KMS-11 (cell line): Measurements from ENCODE around the gene TCF7.

ENCODE experiments used
- H2AFZ ChIP-seq: fragments of 200-600 bp; sonication (generic); 2 replicates; pipeline ENCODE4 v1.6.1; 2016; ENCODE audit warnings: antibody characterized with exemption, mixed run types, low read depth
- H3K27ac ChIP-seq: fragments of 200-600 bp; sonication (generic); 2 replicates; pipeline ENCODE4 v1.6.1; 2016; ENCODE audit warnings: mild to moderate bottlenecking, mixed run types
- H3K27me3 ChIP-seq: fragments of 200-600 bp; sonication (generic); 2 replicates; pipeline ENCODE4 v1.6.1; 2017; ENCODE audit warnings: mild to moderate bottlenecking, low read depth, mixed run types, moderate library complexity; ENCODE audit not compliant: insufficient read depth
- H3K36me3 ChIP-seq: fragments of 200-600 bp; sonication (generic); 2 replicates; pipeline ENCODE4 v1.6.1; 2017; ENCODE audit warnings: mild to moderate bottlenecking, mixed run types; ENCODE audit not compliant: insufficient read depth
- H3K4me1 ChIP-seq: fragments of 200-600 bp; sonication (generic); 2 replicates; pipeline ENCODE4 v1.6.1; 2016; ENCODE audit warnings: mild to moderate bottlenecking, low read depth, mixed run types; ENCODE audit not compliant: poor library complexity, severe bottlenecking
- H3K4me2 ChIP-seq: fragments of 200-600 bp; sonication (generic); 2 replicates; pipeline ENCODE4 v1.7.0; 2016; ENCODE audit warnings: mild to moderate bottlenecking, mixed run types
- H3K4me3 ChIP-seq: fragments of 200-600 bp; sonication (generic); IDR thresholded peaks from 2 replicates; pipeline ENCODE4 v1.6.1; 2017; ENCODE audit warnings: low read depth, low read length, mixed read lengths; ENCODE audit not compliant: insufficient read depth
- H3K79me2 ChIP-seq: fragments of 200-600 bp; sonication (generic); 2 replicates; pipeline ENCODE4 v1.6.1; 2016; ENCODE audit warnings: low read depth, mixed run types; ENCODE audit not compliant: insufficient read depth
- H3K9ac ChIP-seq: fragments of 200-600 bp; sonication (generic); 2 replicates; pipeline ENCODE4 v1.6.1; 2016; ENCODE audit warnings: mild to moderate bottlenecking, mixed run types
- H4K20me1 ChIP-seq: fragments of 200-600 bp; sonication (generic); 2 replicates; pipeline ENCODE4 v1.6.1; 2016; ENCODE audit warnings: mild to moderate bottlenecking, mixed run types; ENCODE audit not compliant: insufficient read depth
- CTCF ChIP-seq: fragments of 200-600 bp; sonication (generic); conservative IDR thresholded peaks from 2 replicates; pipeline ENCODE4 v1.6.1; 2017; ENCODE audit warnings: low read depth, mild to moderate bottlenecking, antibody characterized with exemption, low read length, moderate library complexity, mixed read lengths

The TCF7 gene

DNA sequence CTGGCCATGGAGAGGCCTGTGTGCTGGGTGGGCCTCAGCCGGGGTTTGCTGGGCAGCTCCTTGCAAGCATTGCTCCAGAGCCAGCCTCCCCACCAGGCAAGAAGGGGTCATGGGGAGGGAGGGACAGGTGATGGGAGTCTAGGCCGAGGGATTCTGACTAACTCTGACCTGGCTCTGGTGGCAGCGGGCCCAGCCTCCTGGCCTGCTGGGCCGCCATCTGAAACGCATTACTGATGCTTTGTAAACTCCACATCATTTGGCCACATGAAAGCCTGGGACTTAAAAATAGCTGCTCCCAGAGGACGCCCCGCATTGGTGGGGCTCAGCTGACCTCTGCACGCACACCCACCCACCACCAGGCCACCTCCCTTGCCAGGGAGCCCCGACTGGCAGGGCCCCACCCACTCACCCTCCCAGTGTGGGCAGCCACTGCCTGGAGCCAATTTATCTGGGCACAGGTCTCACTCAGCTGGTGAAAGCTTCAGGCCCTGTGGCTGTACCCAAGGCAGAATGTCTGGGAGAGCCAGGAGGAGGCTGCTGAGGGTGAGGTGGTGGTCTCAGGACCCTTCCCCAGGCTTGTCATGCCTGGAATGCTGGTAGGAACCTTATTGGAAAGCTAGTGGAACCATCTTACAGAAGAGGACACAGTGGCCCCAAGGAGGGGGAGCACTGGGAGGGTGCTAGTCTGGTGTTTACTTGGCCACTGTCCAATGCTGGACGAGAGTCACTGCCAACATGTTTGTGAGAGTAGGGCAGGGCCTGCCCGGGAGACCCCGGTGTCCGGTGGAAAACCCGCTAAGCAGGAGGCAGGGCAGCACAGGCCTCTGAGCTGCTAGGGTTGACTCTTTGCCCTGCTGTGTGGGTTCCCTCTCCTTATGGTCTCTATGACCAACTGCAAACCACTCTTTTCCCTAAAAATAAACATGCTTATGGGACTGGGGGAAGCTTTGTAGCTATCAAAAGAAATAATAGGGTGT is 10.8 kb downstream of the TCF7 start:
- Histone ChIP-seq H3K4me2 (no peak overlapping the region), H3K4me3 (no peak overlapping the region), H4K20me1 (no peaks in the 10 kb centered on the region), H3K79me2 (no peaks in the 10 kb centered on the region), H3K27ac (no peak overlapping the region), H3K36me3 (no peaks in the 10 kb centered on the region), H3K9ac (no peak overlapping the region), H2AFZ (no peak overlapping the region), H3K27me3 (no peaks in the 10 kb centered on the region), H3K4me1 (no peaks in the 10 kb centered on the region)
- TF ChIP-seq CTCF = no peak

DNA sequence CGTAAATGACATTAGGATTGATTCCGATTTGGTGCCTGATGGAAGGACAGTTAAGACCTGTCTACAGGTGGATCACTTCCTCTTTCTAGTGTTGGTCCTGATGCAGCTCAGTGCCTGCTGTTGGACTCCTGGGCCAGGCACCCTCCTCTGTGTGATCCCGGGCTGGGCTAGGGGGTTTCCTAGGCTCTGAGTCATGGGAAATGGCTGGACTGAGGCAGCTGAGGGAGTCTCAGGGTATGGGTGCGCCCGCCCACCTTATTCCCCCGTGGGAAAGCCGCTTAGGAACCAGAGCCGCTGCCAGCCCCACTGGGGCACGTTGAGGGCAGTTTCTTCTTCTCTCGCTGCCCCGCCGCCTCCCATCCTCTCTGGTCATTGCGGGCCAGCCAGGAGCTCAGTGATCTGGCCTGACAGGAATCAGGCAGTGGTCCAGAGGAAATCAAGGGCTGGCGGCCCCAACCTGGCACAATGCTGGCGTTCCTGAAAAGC is 12.9 kb downstream of the TCF7 start:
- Histone ChIP-seq H3K79me2 (no peaks in the 10 kb centered on the region), H3K9ac (no peak overlapping the region), H3K27ac (no peak overlapping the region), H2AFZ (no peak overlapping the region), H3K27me3 (no peaks in the 10 kb centered on the region), H3K36me3 (no peaks in the 10 kb centered on the region), H3K4me1 (peaks cover 12% of the 10 kb centered on the region), H3K4me3 (no peak overlapping the region), H4K20me1 (peaks cover 14% of the 10 kb centered on the region; the same call in 1 of the 2 replicates), H3K4me2 (no peak overlapping the region)
- no peak for TF ChIP-seq CTCF

DNA sequence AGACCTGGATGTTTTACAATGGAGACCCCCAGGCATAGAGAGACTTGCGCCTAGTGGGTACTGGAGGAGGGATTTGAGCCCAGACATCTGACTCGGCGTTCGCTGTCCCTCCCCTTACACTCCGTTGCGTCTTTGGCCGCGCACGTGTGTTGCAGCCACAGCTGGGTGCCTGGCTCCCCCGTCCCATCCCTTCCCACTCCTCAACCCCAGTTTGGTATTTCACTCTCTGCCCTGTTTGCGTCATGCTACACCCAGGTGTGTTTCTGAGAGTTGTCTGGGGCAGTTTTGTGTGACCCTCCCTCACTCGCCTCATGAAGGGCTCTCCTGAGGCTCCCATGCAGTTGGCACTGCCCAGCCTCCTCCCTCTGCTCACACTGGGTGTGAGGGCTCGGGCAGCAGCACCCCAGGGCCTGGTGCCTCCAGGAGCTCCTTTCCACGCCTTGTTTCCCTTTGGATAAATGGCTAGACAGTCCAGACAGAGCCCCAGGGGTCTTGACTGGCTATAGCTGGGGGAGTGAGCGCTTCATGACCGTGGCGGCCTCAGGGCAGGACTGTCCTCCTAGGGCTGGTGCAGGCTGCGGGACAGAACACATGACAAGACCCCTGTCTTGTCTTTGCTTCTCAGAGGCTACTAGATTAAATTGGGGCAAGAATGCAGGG is 13.6 kb downstream of the TCF7 start:
- H3K79me2 ChIP-seq = no peaks in the 10 kb centered on the region
- no peak overlapping the region for H3K27ac ChIP-seq
- no peak for TF ChIP-seq CTCF
- no peaks in the 10 kb centered on the region for H3K36me3 ChIP-seq
- H3K27me3 ChIP-seq = no peaks in the 10 kb centered on the region
- no peak overlapping the region for H3K4me3 ChIP-seq
- no peak overlapping the region for H3K4me2 ChIP-seq
- H4K20me1 ChIP-seq = peaks cover 14% of the 10 kb centered on the region; the same call in 1 of the 2 replicates
- no peak overlapping the region for H2AFZ ChIP-seq
- no peak overlapping the region for H3K9ac ChIP-seq
- peaks cover 19% of the 10 kb centered on the region for H3K4me1 ChIP-seq

GRCh38 chr5:134128648-134128995 is 14.1 kb downstream of the TCF7 start:
- no peak overlapping the region for H3K9ac ChIP-seq
- no peak overlapping the region for H3K4me2 ChIP-seq
- H4K20me1 ChIP-seq = peaks cover 14% of the 10 kb centered on the region; the same call in 1 of the 2 replicates
- no peaks in the 10 kb centered on the region for H3K36me3 ChIP-seq
- H3K79me2 ChIP-seq = no peaks in the 10 kb centered on the region
- H3K4me3 ChIP-seq = no peak overlapping the region
- no peaks in the 10 kb centered on the region for H3K27me3 ChIP-seq
- peaks cover 24% of the 10 kb centered on the region for H3K4me1 ChIP-seq
- no peak overlapping the region for H3K27ac ChIP-seq
- no peak overlapping the region for H2AFZ ChIP-seq
- no peak for TF ChIP-seq CTCF
